GM12878 (cell line): Measurements from ENCODE around the gene MBD5.

Source experiments
- CTCF ChIP-seq, 3 experiments: IDR thresholded peaks in 2 of 3; conservative IDR thresholded peaks in 1 of 3; 2 replicates each; pipeline ENCODE4 v1.5.1; 2011; ENCODE audit warnings: low read depth in 3 of 3, low read length in 3 of 3, mild to moderate bottlenecking in 3 of 3, control low read depth in 2 of 3, moderate library complexity in 2 of 3, inconsistent platforms in 1 of 3, mixed read lengths in 1 of 3; ENCODE audit not compliant: control insufficient read depth in 2 of 3, insufficient read depth in 1 of 3; ENCODE audit errors: extremely low read depth in 1 of 3
- POLR2A ChIP-seq: IDR thresholded peaks from 2 replicates; pipeline ENCODE4 v1.6.1; 2011; ENCODE audit warnings: low read depth, mild to moderate bottlenecking, low read length
- TAF1 ChIP-seq: IDR thresholded peaks from 2 replicates; pipeline ENCODE4 v1.6.1; 2011; ENCODE audit warnings: mild to moderate bottlenecking, low read depth, low read length, borderline replicate concordance
- ZNF384 ChIP-seq: IDR thresholded peaks from 2 replicates; pipeline ENCODE4 v1.6.1; 2012; ENCODE audit warnings: low read depth, mild to moderate bottlenecking, low read length, improper control_type of control experiment, borderline replicate concordance

DNA sequence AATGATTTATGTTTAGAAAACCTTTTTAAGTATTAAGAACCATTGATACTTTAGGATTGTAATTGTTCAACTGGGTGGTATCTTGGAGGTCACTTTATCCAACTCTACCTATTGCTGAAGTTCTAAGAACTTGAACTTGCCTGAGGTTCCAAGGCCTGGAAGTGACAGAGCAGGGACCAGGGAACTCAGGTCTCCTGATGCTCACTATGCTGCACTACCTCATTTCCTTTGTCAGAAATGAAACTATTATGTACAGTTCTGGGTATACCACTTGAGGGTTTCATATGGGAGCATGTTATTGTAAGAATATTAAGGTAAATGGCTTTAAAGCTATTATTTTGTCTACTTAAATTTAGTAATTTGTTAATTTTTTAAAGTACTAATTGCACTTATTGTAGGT, 3.0 kb downstream of the MBD5 start:
- TF ChIP-seq CTCF (IDR thresholded peaks at IDR 0.05 in 2 of 3, conservative IDR thresholded peaks at IDR 0.05 in 1 of 3; ENCODE audit: control insufficient read depth in 2 of 3, extremely low read depth in 1 of 3, insufficient read depth in 1 of 3, low read depth in 3 of 3, low read length in 3 of 3) (no peak), TAF1 (no peak), POLR2A (no peak), ZNF384 (no peak)
